Spinal cord (tissue), 10 donors: ENCODE data around the gene FBXO31. TPM values are rescaled to one million over a fixed set of nuclear protein-coding genes. Genes with fewer than 3 reads are reported as not detected.

Source experiments
- DNase-seq, 6 donors: peaks; one replicate each; pipeline versions ENCODE4 v3.0.0 to v3.0.0-alpha.2; 2013 to 2015; ENCODE audit warnings: low spot score in 6 of 6, low read depth in 4 of 6
- H3K27ac ChIP-seq: one replicate; pipeline ENCODE4 v1.5.1; 2013; ENCODE audit warnings: low read depth, low read length, control low read depth
- H3K27me3 ChIP-seq: one replicate; pipeline ENCODE4 v1.6.1; 2013; ENCODE audit warnings: low read length; ENCODE audit not compliant: control insufficient read depth, insufficient read depth
- H3K36me3 ChIP-seq: one replicate; pipeline ENCODE4 v1.6.1; 2013; ENCODE audit warnings: low read length; ENCODE audit not compliant: control insufficient read depth, insufficient read depth
- H3K4me1 ChIP-seq: one replicate; pipeline ENCODE4 v1.6.1; 2013; ENCODE audit warnings: low read length; ENCODE audit not compliant: control insufficient read depth, insufficient read depth
- H3K4me3 ChIP-seq: one replicate; pipeline ENCODE4 v1.5.1; 2013; ENCODE audit warnings: low read depth, low read length, control low read depth
- H3K9me3 ChIP-seq: one replicate; pipeline ENCODE4 v1.6.1; 2013; ENCODE audit warnings: low read length; ENCODE audit not compliant: control insufficient read depth, insufficient read depth
- WGBS: methylation state at CpG from one replicate; pipeline ENCODE4 v1.1.5; 2013; ENCODE audit warnings: missing lambda C conversion rate; ENCODE audit not compliant: insufficient coverage; 5-methylcytosine and 5-hydroxymethylcytosine counted together
- long read RNA-seq, 4 donors: transcript quantifications; one replicate each; lab custom pipeline, GENCODE V29; 2026
- polyA plus RNA-seq, 2 donors: library from polyadenylated mRNA; unstranded; fragments of 120-200 nt; gene quantifications; one replicate each; pipeline ENCODE4 v1.2.1, GENCODE V29; 2013; ENCODE audit not compliant: insufficient read length in 2 of 2
- total RNA-seq, 2 donors: library from RNA; depleted of rRNA in 1 of 2; stranded (reverse); fragments of 120-200 nt in 1 of 2; fragments of >200 nt in 1 of 2; gene quantifications; one replicate each; pipeline versions ENCODE4 v1.2.3 to v1.2.4, GENCODE V29; 2013 to 2014
- donor health status: healthy.

The FBXO31 gene, protein sequence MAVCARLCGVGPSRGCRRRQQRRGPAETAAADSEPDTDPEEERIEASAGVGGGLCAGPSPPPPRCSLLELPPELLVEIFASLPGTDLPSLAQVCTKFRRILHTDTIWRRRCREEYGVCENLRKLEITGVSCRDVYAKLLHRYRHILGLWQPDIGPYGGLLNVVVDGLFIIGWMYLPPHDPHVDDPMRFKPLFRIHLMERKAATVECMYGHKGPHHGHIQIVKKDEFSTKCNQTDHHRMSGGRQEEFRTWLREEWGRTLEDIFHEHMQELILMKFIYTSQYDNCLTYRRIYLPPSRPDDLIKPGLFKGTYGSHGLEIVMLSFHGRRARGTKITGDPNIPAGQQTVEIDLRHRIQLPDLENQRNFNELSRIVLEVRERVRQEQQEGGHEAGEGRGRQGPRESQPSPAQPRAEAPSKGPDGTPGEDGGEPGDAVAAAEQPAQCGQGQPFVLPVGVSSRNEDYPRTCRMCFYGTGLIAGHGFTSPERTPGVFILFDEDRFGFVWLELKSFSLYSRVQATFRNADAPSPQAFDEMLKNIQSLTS
- 10 to 100 TPM; 21.0 to 41.9 TPM for total RNA-seq
- 10 to 100 TPM; 40.1 to 48.6 TPM for polyA plus RNA-seq
- long read RNA-seq, donor 1, full-length matches to known transcripts, result 4 of 4 reads
- long read RNA-seq, donor 1, partial matches to known transcripts, result 0 of 4 reads
- long read RNA-seq, donor 1, other reads (novel, unspliced or antisense), result 0 of 4 reads
- long read RNA-seq, donor 2, result 0 reads
- long read RNA-seq, donor 3, full-length matches to known transcripts, result 2 of 142 reads
- long read RNA-seq, donor 3, partial matches to known transcripts, result 140 of 142 reads
- long read RNA-seq, donor 3, other reads (novel, unspliced or antisense), result 0 of 142 reads
- long read RNA-seq, donor 4, result 0 reads

DNA sequence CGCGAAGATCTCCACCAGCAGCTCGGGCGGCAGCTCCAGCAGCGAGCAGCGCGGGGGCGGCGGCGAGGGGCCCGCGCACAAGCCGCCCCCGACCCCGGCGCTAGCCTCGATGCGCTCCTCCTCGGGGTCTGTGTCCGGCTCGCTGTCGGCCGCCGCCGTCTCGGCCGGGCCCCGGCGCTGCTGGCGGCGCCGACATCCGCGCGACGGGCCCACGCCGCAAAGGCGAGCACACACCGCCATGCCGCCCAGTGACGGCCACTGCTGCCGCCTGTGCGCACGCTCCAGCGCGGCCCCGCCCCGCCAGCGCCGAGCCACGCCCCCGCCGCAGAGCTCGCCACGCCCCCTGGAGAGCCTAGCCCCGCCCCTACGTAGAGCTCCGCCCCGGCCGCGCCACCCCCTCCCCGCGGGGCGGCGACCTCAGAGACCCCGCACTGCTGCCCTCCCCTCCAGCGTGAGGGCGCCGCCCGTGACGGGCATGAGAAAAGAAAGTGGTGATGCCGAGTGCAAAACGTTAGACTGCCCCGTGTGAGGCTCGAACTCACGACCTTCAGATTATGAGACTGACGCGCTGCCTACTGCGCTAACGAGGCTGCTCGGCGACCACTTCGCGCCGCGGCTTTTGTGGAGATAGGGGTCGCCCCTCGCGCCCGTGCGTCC lies at the start of gene FBXO31:
FBXO31 (minus strand) TSS at position 272 of the 657 bp plus-strand sequence; CDS start at position 240, 32 bp downstream.
- under 1% methylated on average over 91 of the region's 92 CpGs for WGBS
- no peaks in the 10 kb centered on the region for H3K27me3 ChIP-seq
- H3K36me3 ChIP-seq, result no peaks in the 10 kb centered on the region
- DNase-seq, result peak; percentile 86 to 98 (median 92)
- H3K27ac ChIP-seq, result peak within 1 kb of the TSS; percentile 96
- H3K4me1 ChIP-seq, result peaks cover 40% of the 10 kb centered on the region
- peak within 1 kb of the TSS; percentile 94 for H3K4me3 ChIP-seq
- no peaks in the 10 kb centered on the region for H3K9me3 ChIP-seq

DNA sequence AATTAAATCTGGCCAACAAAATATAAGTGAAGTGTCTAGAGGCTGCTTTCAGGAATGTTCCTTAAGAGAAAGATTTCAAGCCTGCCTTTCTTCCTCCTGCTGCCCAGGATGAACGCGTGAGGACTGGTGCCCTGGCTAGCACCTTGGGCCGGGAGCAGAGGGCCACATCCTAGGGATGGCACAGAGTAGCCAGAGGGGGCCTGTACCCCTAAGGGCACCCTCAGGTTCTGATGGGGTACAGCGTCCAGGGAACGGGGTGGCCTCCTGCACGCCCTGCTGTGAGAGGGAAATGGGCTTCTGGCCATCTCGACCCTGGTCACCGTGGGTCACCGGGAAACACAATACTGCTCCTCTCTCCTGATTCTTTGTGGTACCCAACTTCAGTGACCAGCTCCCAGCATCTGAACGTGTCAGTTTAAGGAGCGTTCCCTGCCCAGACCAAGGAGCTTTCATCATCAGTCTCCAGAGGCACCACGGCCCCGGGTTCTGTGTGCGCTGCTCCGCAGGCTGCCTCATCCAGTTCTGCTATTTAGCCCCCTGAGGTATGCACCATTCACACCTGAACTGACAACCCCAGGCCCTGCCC lies 48.8 kb upstream of the FBXO31 start:
- H3K36me3 ChIP-seq, result peaks cover 40% of the 10 kb centered on the region
- H3K9me3 ChIP-seq, result no peaks in the 10 kb centered on the region
- no peaks in the 10 kb centered on the region for H3K27me3 ChIP-seq
- no peak overlapping the region for H3K4me3 ChIP-seq
- H3K4me1 ChIP-seq, result peaks cover 19% of the 10 kb centered on the region
- WGBS, result 88% methylated on average over 15 of the region's 15 CpGs
- H3K27ac ChIP-seq, result no peak overlapping the region
- no peak for DNase-seq

DNA sequence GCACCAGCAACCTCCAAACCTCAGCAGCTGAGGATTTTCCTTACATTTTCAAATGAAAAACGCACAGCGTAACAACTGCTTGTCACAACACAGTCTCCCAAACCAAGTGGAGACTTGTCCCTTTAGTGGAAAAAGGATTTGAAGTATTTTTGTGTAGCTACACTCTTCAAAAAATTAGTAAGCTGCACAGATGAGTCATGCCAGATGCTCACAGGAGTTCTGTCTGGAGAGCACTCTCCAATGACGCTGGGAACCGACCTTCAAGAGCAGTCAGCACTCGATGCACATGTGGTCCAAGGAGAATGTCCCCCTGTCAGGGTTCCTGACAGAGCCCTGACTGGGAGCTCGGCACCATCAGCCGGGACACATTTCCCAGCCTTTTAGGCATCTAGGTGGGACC lies 48.4 kb upstream of the FBXO31 start:
- WGBS, result 77% methylated on average over 5 of the region's 7 CpGs

DNA sequence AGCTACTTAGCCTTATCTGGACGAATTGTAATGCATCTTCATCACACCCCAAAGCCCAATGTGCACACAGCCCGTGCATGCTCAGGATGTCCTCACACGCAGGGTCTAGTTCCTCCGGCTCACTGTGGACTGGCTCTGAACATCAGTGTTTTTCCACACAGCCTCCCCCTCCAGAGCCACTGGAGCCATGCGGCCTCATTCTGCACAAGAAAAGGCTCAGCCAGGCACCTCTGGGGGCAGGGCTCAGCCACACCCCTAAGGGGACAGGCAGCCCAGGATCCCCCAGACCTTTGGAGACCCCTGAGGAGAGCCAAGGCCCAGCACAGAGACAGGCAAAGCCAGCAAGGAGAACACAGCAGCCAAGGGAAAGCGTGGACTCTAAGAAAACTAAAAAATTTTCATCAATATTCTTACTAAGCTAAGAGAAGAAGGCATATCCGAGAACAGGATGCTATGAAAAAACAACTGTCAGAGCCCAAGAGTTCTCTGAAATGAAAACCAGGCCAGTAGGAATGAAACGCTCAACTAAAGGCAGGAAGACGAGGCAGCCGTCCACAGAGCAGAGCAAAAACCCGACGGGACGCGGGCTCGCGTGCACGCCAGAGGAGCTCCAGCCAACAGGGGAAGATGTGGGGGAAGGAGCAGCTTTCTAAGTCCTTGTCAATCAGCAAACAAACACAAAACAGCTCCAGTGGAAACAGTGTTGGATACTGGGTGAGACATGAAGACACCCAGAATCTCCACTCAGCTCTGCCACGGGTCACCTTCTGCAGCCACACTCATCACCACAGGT lies 43.0 kb upstream of the FBXO31 start:
- no peaks in the 10 kb centered on the region for H3K9me3 ChIP-seq
- no peak for DNase-seq
- H3K36me3 ChIP-seq, result peaks cover 56% of the 10 kb centered on the region
- 81% methylated on average over 10 of the region's 18 CpGs for WGBS
- H3K4me1 ChIP-seq, result peaks cover 6% of the 10 kb centered on the region
- H3K4me3 ChIP-seq, result no peak overlapping the region
- H3K27me3 ChIP-seq, result no peaks in the 10 kb centered on the region
- no peak overlapping the region for H3K27ac ChIP-seq

More for the DNA sequence above, 48.4 kb upstream of the FBXO31 start:
- Histone ChIP-seq H3K4me3 (no peak overlapping the region), H3K27me3 (no peaks in the 10 kb centered on the region), H3K36me3 (peaks cover 40% of the 10 kb centered on the region), H3K9me3 (no peaks in the 10 kb centered on the region), H3K4me1 (peaks cover 22% of the 10 kb centered on the region), H3K27ac (no peak overlapping the region)
- DNase-seq, result no peak

DNA sequence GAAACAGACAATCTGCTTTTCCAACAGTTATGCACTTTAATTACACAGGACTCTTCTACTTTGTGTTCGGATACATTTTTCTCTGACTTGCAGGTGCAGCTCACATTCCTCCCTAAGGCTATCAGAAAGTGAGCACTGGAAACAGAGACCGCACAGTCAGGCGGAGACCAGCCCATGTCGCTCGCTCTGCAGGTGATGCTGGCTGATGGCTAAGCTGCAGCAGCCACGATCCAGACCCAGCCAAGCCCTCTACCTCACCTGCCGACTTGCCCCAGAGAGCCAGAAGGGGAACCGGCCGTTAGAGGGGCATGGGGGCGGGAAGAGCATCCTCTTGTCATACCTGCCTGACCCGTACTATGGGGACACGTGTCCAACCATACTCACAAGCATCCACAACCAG lies 42.4 kb upstream of the FBXO31 start:
- no peak for DNase-seq
- peaks cover 57% of the 10 kb centered on the region for H3K36me3 ChIP-seq
- H3K27ac ChIP-seq, result no peak overlapping the region
- peaks cover 6% of the 10 kb centered on the region for H3K4me1 ChIP-seq
- no peaks in the 10 kb centered on the region for H3K9me3 ChIP-seq
- H3K4me3 ChIP-seq, result no peak overlapping the region
- 85% methylated on average over 12 of the region's 12 CpGs for WGBS
- no peaks in the 10 kb centered on the region for H3K27me3 ChIP-seq

DNA sequence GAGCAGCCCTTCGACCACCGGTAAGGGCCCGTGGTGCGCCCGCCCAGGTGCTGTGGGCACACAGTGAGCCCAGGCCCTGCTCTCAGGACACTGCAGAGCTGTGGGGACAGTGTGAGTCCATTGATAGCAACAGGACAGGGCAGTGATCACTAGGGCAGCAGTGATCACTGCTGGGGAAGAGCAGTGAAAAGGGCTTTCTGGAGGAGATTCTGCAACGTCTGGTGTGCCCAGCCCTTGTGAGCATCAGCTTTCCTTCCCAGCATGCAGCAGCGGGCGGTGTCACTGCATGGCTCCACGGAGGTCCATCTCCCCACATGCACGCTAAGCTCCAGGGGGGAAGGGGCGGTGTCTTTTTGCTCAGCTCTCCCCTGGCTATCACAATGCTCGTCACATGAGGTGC lies 40.7 kb upstream of the FBXO31 start:
- peaks cover 67% of the 10 kb centered on the region for H3K36me3 ChIP-seq
- H3K9me3 ChIP-seq, result no peaks in the 10 kb centered on the region
- no peak for DNase-seq
- peaks cover 6% of the 10 kb centered on the region for H3K4me1 ChIP-seq
- no peak overlapping the region for H3K4me3 ChIP-seq
- 81% methylated on average over 7 of the region's 12 CpGs for WGBS
- H3K27me3 ChIP-seq, result no peaks in the 10 kb centered on the region
- no peak overlapping the region for H3K27ac ChIP-seq

DNA sequence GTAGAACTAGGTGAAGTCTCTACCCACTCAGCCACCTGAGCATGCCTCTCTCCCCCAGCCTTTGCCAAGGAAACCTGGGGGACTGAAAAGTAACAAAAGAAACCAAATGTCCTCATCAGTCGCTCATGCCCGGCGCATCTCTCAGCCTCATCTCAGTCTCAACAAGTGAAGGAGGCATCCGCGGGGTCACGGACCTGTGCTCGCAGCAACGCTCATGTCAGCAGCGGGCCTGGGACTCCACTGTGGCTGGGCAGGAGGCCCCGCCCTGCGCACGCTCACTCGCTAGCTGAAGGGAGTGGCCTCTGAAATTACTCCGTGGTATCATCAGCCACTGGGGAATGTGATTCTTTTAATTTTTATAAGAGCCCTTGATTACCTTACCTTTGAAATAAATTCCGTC lies 39.9 kb upstream of the FBXO31 start:
- H3K27me3 ChIP-seq, result no peaks in the 10 kb centered on the region
- WGBS, result 92% methylated on average over 9 of the region's 15 CpGs
- peaks cover 6% of the 10 kb centered on the region for H3K4me1 ChIP-seq
- peaks cover 75% of the 10 kb centered on the region for H3K36me3 ChIP-seq
- H3K27ac ChIP-seq, result no peak overlapping the region
- H3K4me3 ChIP-seq, result no peak overlapping the region
- no peaks in the 10 kb centered on the region for H3K9me3 ChIP-seq
- DNase-seq, result no peak

DNA sequence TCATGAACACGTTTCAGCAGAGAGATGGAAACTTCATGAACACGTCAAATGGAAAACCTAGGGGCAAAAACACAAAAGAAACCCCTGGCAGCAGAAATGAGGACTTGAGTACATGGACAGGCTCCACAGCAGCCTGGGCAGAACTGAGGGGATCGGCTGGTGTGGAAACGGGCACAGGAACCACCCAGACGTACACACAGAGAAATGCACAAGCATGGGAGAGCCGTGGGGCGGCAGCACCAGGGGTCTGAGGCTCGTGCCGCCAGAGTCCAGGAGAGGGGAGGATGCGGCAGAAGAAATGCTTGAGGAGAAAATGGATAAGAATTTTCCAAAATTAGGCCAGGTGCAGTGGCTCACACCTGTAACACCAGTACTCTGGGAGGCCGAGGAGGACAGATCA lies 38.5 kb upstream of the FBXO31 start:
- peaks cover 4% of the 10 kb centered on the region for H3K4me1 ChIP-seq
- H3K4me3 ChIP-seq, result no peak overlapping the region
- no peaks in the 10 kb centered on the region for H3K9me3 ChIP-seq
- H3K27me3 ChIP-seq, result no peaks in the 10 kb centered on the region
- no peak overlapping the region for H3K27ac ChIP-seq
- no peak for DNase-seq
- 93% methylated on average over 10 of the region's 11 CpGs for WGBS
- peaks cover 84% of the 10 kb centered on the region for H3K36me3 ChIP-seq
